ENCODE data around the gene KY.

KY gene

GRCh38 chr3:134622806-134623365, 27.9 kb downstream of the KY start:
- no peaks in the 10 kb centered on the region for H3K27me3 Mint-ChIP-seq
- no peaks in the 10 kb centered on the region for H3K36me3 Mint-ChIP-seq (ENCODE audit: low read depth)
- H3K4me3 Mint-ChIP-seq = no peak overlapping the region
- no peaks in the 10 kb centered on the region for H3K4me1 Mint-ChIP-seq (ENCODE audit: low read depth)
- no peak overlapping the region for H3K27ac Mint-ChIP-seq
- no peaks in the 10 kb centered on the region for H3K9me3 Mint-ChIP-seq

- Mint-ChIP-seq H3K4me1 (ENCODE audit: low read depth) (no peaks in the 10 kb centered on the region), H3K27ac (no peak overlapping the region), H3K36me3 (ENCODE audit: low read depth) (no peaks in the 10 kb centered on the region), H3K4me3 (no peak overlapping the region), H3K27me3 (no peaks in the 10 kb centered on the region), H3K9me3 (no peaks in the 10 kb centered on the region)
Measured at GRCh38 chr3:134621854-134622253, 29.0 kb downstream of the KY start.

GRCh38 chr3:134620476-134621115, 30.2 kb downstream of the KY start:
- H3K9me3 Mint-ChIP-seq = no peaks in the 10 kb centered on the region
- no peaks in the 10 kb centered on the region for H3K36me3 Mint-ChIP-seq (ENCODE audit: low read depth)
- no peak overlapping the region for H3K27ac Mint-ChIP-seq
- no peaks in the 10 kb centered on the region for H3K4me1 Mint-ChIP-seq (ENCODE audit: low read depth)
- H3K4me3 Mint-ChIP-seq = no peak overlapping the region
- H3K27me3 Mint-ChIP-seq = no peaks in the 10 kb centered on the region

- no peaks in the 10 kb centered on the region for H3K36me3 Mint-ChIP-seq (ENCODE audit: low read depth)
- H3K27me3 Mint-ChIP-seq = no peaks in the 10 kb centered on the region
- H3K4me3 Mint-ChIP-seq = no peak overlapping the region
- H3K4me1 Mint-ChIP-seq (ENCODE audit: low read depth) = no peaks in the 10 kb centered on the region
- H3K9me3 Mint-ChIP-seq = no peaks in the 10 kb centered on the region
- H3K27ac Mint-ChIP-seq = no peak overlapping the region
Measured at GRCh38 chr3:134619884-134620445, 30.9 kb downstream of the KY start.

GRCh38 chr3:134619301-134619615, 31.6 kb downstream of the KY start:
- no peaks in the 10 kb centered on the region for H3K36me3 Mint-ChIP-seq (ENCODE audit: low read depth)
- H3K4me1 Mint-ChIP-seq (ENCODE audit: low read depth) = no peaks in the 10 kb centered on the region
- H3K27ac Mint-ChIP-seq = no peak overlapping the region

GRCh38 chr3:134618478-134619300, 32.1 kb downstream of the KY start:
- Mint-ChIP-seq H3K27ac (no peak overlapping the region), H3K4me3 (no peak overlapping the region), H3K36me3 (ENCODE audit: low read depth) (no peaks in the 10 kb centered on the region), H3K4me1 (ENCODE audit: low read depth) (no peaks in the 10 kb centered on the region), H3K27me3 (no peaks in the 10 kb centered on the region), H3K9me3 (no peaks in the 10 kb centered on the region)

More at GRCh38 chr3:134619301-134619615, 31.6 kb downstream of the KY start:
- H3K4me3 Mint-ChIP-seq = no peak overlapping the region
- no peaks in the 10 kb centered on the region for H3K9me3 Mint-ChIP-seq
- H3K27me3 Mint-ChIP-seq = no peaks in the 10 kb centered on the region

- no peaks in the 10 kb centered on the region for H3K9me3 Mint-ChIP-seq
- H3K36me3 Mint-ChIP-seq (ENCODE audit: low read depth) = no peaks in the 10 kb centered on the region
- H3K4me1 Mint-ChIP-seq (ENCODE audit: low read depth) = no peaks in the 10 kb centered on the region
- no peak overlapping the region for H3K27ac Mint-ChIP-seq
- H3K4me3 Mint-ChIP-seq = no peak overlapping the region
- H3K27me3 Mint-ChIP-seq = no peaks in the 10 kb centered on the region
Measured at GRCh38 chr3:134617608-134618477, 33.0 kb downstream of the KY start.

- Mint-ChIP-seq H3K27ac (no peak overlapping the region), H3K9me3 (no peaks in the 10 kb centered on the region), H3K4me3 (no peak overlapping the region), H3K4me1 (ENCODE audit: low read depth) (no peaks in the 10 kb centered on the region), H3K27me3 (no peaks in the 10 kb centered on the region), H3K36me3 (ENCODE audit: low read depth) (no peaks in the 10 kb centered on the region)
Measured at GRCh38 chr3:134615743-134616142, 35.1 kb downstream of the KY start.

GRCh38 chr3:134614955-134615354, 35.9 kb downstream of the KY start:
- Mint-ChIP-seq H3K9me3 (no peaks in the 10 kb centered on the region), H3K4me3 (no peak overlapping the region), H3K27ac (no peak overlapping the region), H3K4me1 (ENCODE audit: low read depth) (no peaks in the 10 kb centered on the region), H3K36me3 (ENCODE audit: low read depth) (no peaks in the 10 kb centered on the region), H3K27me3 (no peaks in the 10 kb centered on the region)

- no peaks in the 10 kb centered on the region for H3K36me3 Mint-ChIP-seq (ENCODE audit: low read depth)
- H3K27ac Mint-ChIP-seq = no peak overlapping the region
- H3K4me1 Mint-ChIP-seq (ENCODE audit: low read depth) = no peaks in the 10 kb centered on the region
- H3K9me3 Mint-ChIP-seq = no peaks in the 10 kb centered on the region
- H3K27me3 Mint-ChIP-seq = no peaks in the 10 kb centered on the region
- H3K4me3 Mint-ChIP-seq = no peak overlapping the region
Measured at GRCh38 chr3:134613006-134613520, 37.8 kb downstream of the KY start.

GRCh38 chr3:134611516-134611915, 39.3 kb downstream of the KY start:
- H3K27me3 Mint-ChIP-seq = no peaks in the 10 kb centered on the region
- no peaks in the 10 kb centered on the region for H3K9me3 Mint-ChIP-seq
- H3K27ac Mint-ChIP-seq = no peak overlapping the region
- no peak overlapping the region for H3K4me3 Mint-ChIP-seq
- H3K4me1 Mint-ChIP-seq (ENCODE audit: low read depth) = no peaks in the 10 kb centered on the region
- no peaks in the 10 kb centered on the region for H3K36me3 Mint-ChIP-seq (ENCODE audit: low read depth)

- peaks cover 3% of the 10 kb centered on the region for H3K27me3 Mint-ChIP-seq
- H3K27ac Mint-ChIP-seq = no peak overlapping the region
- H3K9me3 Mint-ChIP-seq = no peaks in the 10 kb centered on the region
- no peaks in the 10 kb centered on the region for H3K36me3 Mint-ChIP-seq (ENCODE audit: low read depth)
- H3K4me1 Mint-ChIP-seq (ENCODE audit: low read depth) = no peaks in the 10 kb centered on the region
- H3K4me3 Mint-ChIP-seq = no peak overlapping the region
Measured at GRCh38 chr3:134610432-134611385, 40.1 kb downstream of the KY start.

GRCh38 chr3:134609821-134610431, 40.9 kb downstream of the KY start:
- H3K9me3 Mint-ChIP-seq = no peaks in the 10 kb centered on the region

More at GRCh38 chr3:134609821-134610431, 40.9 kb downstream of the KY start:
- H3K36me3 Mint-ChIP-seq (ENCODE audit: low read depth) = no peaks in the 10 kb centered on the region
- H3K27ac Mint-ChIP-seq = no peak overlapping the region
- no peak overlapping the region for H3K4me3 Mint-ChIP-seq
- H3K27me3 Mint-ChIP-seq = peaks cover 4% of the 10 kb centered on the region
- H3K4me1 Mint-ChIP-seq (ENCODE audit: low read depth) = no peaks in the 10 kb centered on the region
